Stimulated activated CD4-positive, alpha-beta T cell treated with anti-CD3 and anti-CD28 coated beads, Interleukin-1b, Interleukin-23, amount 100 ng/mL, for 48 hours (primary cell): Measurements from ENCODE around the gene P3H2.
"Not testable (repeated sequence)": the region's sequence is repeated elsewhere in the genome, so short reads cannot be mapped to it uniquely, and the experiment has no call there.

ENCODE experiments used
- DNase-seq: peaks from one replicate; pipeline ENCODE4 v3.0.0-alpha.2; 2020

The P3H2 gene, protein sequence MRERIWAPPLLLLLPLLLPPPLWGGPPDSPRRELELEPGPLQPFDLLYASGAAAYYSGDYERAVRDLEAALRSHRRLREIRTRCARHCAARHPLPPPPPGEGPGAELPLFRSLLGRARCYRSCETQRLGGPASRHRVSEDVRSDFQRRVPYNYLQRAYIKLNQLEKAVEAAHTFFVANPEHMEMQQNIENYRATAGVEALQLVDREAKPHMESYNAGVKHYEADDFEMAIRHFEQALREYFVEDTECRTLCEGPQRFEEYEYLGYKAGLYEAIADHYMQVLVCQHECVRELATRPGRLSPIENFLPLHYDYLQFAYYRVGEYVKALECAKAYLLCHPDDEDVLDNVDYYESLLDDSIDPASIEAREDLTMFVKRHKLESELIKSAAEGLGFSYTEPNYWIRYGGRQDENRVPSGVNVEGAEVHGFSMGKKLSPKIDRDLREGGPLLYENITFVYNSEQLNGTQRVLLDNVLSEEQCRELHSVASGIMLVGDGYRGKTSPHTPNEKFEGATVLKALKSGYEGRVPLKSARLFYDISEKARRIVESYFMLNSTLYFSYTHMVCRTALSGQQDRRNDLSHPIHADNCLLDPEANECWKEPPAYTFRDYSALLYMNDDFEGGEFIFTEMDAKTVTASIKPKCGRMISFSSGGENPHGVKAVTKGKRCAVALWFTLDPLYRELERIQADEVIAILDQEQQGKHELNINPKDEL

GRCh38 chr3:190120269-190121060 is at the start of gene P3H2:
Gene P3H2 (minus strand): TSS chr3:190120897. CDS start chr3:190120731, 166 bp downstream.
- peak; percentile 36 for DNase-seq

- DNase-seq, result no peak
These were observed 49.2 kb upstream of the P3H2 start for GRCh38 chr3:190169877-190170276.

- DNase-seq, result no peak
These were observed 48.5 kb upstream of the P3H2 start for GRCh38 chr3:190169243-190169642.

DNA sequence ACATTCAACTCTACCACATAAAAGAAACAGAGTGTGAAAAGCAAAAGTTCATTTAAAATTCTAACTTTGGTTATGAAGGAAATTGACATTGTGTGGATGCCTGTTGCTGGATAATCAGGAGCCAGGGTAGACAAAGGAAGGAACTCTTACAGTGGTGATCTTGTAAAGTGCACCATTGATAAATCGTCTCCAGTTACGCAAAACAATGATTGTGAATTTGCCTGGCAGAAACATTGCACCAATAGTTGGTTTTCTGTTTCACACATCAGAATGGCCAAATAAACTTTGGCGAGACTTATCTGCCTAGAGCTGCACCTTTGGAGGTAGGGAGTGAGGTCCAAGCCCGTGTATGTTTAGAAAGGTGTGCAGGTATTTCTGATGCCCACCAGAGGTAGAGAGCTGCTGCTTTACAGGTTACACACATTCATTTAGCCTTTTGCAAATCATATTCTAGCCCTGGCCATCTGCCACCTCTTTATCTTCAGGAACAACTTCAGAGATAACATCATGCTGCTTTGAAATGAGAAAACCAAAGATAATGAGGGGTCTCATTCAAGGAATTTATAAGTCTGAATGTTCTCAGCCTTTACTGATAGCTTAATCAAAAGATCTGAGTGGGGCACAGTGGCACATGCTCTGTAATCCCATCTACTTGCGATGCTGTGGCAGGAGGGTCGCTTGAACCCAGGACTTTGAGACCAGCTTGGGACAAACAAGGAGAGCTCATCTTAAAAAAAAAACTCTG is 47.4 kb upstream of the P3H2 start:
- DNase-seq, result no peak

DNA sequence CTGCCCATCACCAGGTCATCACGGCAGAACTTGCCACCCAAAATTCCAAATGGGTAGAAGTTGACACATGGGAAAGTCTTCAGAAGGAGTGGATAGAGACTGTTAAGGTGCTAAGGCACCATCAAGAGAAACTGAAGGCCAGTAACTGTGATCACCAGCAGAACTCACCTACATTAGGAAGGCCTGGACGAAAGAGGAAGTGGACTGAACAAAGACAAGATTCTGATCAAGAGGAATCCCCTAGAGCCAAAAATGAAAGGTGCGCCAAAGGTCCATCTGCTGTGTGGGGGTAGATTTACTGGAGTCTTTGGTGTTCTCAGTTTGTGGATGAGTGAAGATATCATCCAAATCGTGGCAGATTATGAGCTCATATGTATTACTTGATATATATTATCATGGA is 46.3 kb upstream of the P3H2 start:
- DNase-seq, result no peak

- no peak for DNase-seq
These were observed 44.6 kb upstream of the P3H2 start for GRCh38 chr3:190165253-190165652.

GRCh38 chr3:190162013-190162412 is 41.3 kb upstream of the P3H2 start:
- DNase-seq, result not testable (repeated sequence)

DNA sequence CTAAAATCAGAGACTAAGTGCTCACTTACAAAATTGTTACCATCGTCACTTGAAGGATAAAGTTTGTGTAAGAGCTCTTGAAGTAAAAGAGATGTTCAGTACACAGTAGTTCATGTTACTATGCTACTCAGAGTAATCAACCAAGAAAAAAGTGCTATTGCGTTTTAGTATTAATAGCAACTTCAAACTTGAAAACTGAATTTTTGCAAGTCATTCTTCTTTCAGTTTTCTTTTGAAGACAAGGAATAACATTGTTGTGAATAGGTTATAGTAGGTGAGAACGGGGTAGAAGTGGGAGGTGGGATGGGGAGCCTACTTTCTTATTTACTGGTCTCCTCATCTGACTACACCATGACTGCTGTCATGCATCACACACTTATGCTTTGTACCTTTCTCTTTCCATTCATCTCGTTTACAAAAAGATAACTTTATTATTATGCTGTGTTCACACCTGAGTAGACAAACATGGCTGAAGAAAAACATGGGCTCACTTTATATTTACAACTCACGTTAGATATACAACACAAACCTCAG is 39.3 kb upstream of the P3H2 start:
- no peak for DNase-seq

GRCh38 chr3:190158261-190158660 is 37.6 kb upstream of the P3H2 start:
- DNase-seq, result no peak

DNA sequence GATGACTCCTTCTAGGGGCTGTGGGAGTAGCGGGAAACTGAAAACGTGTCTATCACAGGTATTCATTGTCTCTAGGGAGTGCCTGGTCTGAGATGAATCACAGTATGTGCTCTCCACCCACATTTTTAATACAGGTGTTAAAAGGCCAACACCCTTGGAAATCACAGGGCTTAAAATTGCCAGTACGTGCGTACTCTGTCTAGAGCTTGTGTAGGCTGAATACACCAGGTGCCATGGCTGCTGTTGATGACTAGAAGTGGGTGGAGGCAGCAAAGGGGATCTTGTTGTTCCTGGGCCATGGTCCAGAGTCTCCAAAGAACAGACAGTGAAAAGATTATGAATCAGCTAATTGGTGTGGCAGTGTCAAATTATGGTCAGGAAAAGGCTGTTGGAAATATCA is 35.1 kb upstream of the P3H2 start:
- DNase-seq, result no peak

GRCh38 chr3:190150681-190151080 is 30.0 kb upstream of the P3H2 start:
- DNase-seq, result no peak

GRCh38 chr3:190149830-190150619 is 29.3 kb upstream of the P3H2 start:
- DNase-seq, result not testable (repeated sequence)

GRCh38 chr3:190144793-190145192 is 24.1 kb upstream of the P3H2 start:
- not testable (repeated sequence) for DNase-seq

DNA sequence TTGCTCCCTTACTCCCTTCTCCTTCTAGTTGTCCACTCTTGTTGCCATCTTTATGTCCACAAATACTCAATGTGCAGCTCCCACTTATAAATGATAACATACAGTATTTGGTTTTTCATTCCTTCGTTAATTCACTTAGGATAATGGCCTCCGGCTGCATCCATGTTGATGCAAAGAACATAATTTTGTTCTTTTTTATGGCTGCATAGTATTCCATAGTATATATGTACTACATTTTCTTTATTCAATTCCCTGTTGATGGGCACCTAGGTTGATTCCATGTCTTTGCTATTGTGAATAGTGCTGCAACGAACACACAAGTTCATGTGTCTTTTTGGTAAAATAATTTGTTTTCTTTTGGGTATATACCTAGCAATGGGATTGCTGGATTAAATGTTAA is 21.3 kb upstream of the P3H2 start:
- no peak for DNase-seq

GRCh38 chr3:190139365-190139764 is 18.7 kb upstream of the P3H2 start:
- no peak for DNase-seq

- DNase-seq, result no peak
These were observed 11.7 kb upstream of the P3H2 start for GRCh38 chr3:190132371-190132770.

DNA sequence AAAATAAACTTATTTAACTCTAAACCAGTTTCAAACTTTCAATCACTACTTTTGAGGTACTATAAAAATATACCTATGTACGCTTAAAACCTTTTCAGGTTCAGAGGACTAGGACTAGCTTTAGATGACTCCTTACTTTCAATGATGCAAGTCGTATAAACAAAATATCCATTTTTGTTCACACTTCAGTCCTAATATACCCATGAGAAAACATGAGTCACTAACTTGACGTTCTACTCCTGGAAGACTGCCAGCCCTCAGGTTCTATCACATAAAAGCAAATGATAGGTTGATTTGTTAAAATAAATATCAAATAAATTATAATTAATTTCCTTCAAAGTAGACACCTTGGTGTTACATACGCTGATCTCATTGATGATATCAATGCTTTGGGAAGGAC is 10.6 kb upstream of the P3H2 start:
- DNase-seq, result no peak

DNA sequence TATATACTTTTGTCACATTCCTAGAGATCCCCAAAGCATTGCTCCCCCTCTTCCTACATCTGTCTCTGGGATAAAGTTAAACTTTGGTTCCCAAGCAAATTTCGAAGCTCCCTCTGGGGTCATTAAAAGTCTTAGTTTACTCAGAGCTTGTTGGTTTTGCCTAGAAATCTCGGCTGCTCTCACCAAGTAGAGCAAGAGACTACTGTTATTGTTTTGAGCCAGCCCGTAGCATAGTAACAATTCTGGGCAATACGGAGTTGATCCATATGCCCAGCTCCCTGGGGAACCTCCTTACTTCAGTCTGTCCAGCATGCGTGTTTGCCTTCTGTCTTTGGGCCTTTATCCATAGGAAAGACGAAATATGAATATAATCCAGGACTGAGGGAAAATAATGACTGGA is 10.0 kb upstream of the P3H2 start:
- DNase-seq, result no peak

DNA sequence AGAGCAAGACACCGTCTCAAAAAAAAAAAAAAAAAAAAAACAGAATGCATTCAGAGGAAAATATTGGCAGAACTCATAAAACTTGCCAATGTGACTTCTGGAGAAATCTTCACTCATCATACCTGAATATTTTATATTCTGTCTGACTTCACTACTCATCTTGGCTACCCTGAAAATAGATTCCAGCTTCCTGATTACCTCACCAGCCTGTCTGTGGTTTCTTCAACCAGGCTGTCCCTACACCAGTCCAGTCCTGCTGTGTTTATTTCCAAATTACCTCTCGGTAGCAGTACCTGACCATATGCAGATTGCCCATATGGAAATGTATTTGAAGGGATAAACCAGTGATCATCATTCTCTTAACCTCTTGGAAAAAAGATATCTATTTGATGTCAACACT is 9.3 kb upstream of the P3H2 start:
- no peak for DNase-seq

- DNase-seq, result no peak
These were observed 7.1 kb upstream of the P3H2 start for GRCh38 chr3:190127797-190128196.

- DNase-seq, result no peak
These were observed 6.5 kb upstream of the P3H2 start for GRCh38 chr3:190127195-190127594.
